ENCODE measurements around the gene MMP14. TPM values are rescaled to one million over a fixed set of nuclear protein-coding genes. Genes with fewer than 3 reads are reported as not detected.

Gene MMP14
- total RNA-seq, 1 donor from 2014 or later = 295 TPM

DNA sequence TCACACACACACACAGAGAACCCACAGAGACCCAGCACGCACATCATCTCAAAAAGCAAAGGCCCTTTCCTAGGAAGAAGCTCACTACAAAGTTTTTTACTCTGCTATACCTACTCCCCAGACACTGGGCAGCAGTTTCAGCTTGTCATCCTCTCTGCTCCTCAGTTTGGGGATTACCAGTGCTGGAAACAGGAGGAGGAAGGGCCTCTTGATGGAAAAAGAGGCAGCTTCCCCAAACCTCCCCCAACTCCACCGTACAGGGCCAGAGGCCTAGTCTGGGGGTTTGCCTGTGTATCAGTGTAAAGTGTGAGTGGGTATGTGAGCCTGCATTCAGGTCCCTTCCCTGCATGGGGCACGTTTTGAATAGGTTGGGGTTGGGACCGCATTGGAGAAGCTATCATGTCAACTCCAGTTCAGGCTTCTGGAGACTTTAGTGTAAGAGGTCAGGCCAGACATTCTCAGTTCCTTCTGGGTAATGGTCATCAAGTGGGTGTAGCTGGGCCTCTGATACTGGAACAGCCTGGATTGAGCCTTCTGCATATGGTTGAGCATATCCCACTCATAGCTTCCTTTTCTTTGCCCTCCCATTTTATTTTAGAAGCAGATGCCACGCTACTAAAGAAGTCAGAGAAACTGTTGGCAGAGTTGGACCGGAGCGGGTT, 47.8 kb downstream of the MMP14 start:
- DNase-seq (ENCODE audit: low read depth, low spot score) = no peak

DNA sequence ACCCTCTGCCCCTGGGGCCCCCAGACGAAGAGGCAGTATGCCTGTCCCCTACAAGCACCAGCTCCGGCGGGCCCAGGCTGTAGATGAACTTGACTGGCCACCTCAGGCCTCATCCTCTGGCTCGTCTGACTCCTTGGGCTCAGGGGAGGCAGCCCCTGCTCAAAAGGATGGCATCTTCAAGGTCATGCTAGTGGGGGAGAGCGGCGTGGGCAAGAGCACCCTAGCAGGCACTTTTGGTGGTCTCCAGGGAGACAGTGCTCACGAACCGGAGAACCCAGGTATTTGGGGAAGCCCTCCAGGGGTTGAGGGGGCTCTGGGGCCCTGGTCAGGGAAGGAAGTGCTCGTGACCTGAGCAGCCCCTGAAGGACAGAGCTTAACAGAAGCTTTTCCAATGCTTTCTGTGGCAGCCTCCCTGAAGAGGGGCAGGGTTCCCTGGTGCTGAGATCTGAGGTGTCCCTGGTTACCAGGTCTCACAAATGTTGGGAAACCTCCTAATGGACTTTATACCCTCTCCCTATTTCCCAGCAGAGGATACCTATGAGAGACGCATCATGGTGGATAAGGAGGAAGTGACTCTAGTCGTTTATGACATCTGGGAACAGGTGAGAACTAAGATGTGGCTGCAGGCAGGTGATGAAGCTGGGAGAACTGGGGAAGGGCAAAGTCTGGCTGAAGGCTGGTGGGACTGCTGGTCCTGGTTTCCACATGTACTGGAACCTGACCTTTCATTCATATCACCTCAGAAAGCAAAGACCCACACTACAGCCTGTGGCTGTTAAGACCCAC, 48.5 kb downstream of the MMP14 start:
- DNase-seq (ENCODE audit: low read depth, low spot score) = no peak

DNA sequence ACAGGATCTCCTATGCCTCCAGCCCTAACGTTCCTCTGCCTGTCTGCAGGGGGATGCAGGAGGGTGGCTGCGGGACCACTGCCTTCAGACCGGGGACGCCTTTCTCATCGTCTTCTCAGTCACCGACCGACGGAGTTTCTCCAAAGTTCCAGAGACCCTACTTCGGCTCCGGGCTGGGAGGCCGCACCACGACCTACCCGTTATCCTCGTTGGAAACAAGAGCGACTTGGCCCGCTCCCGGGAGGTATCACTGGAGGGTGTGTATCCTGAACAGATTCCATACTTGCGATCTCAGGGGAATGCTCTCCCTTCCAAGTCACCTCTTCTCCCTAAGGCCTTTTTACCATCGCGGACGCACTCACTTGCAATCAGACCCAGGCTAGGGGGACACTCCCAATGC, 49.6 kb downstream of the MMP14 start:
- no peak for DNase-seq (ENCODE audit: low read depth, low spot score)

DNA sequence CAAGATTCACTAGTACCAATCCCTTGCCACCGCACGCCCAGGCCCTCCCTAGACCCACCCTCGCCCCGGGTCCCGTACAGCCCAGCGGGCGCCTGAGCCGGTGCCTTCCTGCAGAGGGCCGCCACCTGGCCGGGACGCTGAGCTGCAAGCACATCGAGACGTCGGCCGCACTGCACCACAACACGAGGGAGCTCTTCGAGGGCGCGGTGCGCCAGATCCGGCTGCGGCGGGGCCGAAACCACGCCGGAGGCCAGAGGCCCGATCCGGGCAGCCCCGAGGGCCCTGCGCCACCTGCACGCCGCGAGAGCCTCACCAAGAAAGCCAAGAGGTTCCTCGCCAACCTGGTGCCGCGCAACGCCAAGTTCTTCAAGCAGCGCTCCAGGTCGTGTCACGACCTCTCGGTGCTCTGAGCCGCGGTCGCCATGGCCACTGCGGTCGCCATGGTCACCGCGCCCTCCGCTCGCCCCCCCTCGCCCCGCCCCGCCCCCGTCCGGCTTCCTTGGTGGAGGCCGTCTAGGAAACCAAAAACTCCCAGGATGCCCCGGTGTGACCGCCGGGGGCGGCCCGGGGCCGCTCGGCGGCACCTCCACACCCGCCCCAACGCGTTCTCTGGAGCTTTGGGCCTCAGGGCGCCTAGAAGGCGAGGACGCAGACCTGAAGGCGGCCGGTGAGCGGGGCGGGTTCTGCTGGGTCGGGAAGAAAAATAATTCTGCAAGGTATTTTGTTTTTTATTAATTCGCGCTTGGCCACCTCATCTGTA, 50.3 kb downstream of the MMP14 start:
- DNase-seq (ENCODE audit: low read depth, low spot score) = no peak

DNA sequence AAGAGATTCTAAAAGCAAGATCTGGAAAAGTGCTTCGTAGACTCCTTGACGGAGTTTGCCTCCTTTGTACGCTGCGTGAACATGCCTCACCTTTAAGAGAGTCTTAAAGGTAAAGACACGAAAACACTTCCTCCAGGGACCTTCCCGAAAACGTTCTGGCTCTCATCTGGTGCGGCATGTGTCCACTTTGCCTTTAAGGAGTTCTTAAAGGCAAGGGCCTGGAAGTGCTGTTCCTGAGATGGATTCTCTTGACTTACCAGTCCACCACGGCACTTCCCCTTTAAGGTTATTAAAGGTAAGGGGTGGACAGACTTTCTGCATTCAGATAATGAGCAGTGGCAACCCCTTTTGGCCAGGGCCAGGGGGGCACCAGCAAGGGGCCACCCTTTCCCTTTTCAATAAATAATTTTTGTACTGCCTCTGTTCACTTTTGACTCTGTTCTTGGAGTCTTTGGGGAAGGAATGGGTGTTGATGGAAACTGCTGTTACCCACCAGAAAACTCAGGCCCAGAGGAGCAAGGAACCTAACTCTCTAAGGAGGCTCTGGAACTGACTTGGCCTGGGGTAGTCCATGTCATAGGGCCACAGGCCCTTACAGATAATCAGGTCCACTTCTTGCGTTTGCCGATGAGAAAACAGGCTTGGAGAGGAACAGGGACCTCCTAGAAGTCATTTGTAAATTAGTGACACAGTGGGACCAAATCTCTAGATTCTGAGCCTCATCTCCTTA, 51.0 kb downstream of the MMP14 start:
- DNase-seq (ENCODE audit: low read depth, low spot score) = no peak

DNA sequence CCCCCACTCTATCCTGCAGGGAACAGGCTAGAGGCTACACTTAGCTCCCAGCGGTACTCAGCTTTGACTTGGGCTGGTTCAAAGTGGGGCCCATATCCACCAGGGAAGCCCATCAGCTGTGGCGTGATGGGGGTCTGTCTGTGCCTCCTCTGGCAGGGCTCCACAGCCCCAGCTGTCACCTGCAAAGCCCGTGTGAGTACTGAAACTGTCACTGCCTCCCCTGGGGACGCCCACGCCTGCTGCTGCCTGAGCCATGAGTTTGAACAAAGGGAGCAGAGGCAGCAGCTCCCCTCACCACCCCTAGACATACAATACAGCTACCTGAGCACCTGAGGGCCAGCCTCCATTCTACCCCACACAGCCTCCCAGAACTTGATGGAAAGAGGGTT, 51.6 kb downstream of the MMP14 start:
- DNase-seq (ENCODE audit: low read depth, low spot score) = no peak

DNA sequence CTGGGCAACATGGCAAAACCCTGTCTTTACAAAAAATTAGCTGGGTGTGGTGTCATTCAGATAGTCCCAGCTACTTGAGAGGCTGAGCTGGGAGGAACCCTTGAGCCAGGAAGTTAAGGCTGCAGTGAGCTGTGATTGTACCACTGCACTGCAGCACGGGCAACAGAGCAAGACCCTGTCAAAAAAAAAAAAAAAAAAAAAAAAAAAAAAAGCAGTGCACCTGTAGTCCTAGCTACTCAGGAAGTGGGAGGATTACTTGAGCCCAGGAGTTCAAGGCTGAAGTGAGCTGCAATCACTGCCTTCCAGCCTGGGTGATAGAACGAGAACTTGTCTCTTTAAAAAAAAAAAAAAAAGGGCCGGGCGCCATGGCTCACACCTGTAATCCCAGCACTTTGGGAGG, 52.3 kb downstream of the MMP14 start:
- no peak for DNase-seq (ENCODE audit: low read depth, low spot score)

DNA sequence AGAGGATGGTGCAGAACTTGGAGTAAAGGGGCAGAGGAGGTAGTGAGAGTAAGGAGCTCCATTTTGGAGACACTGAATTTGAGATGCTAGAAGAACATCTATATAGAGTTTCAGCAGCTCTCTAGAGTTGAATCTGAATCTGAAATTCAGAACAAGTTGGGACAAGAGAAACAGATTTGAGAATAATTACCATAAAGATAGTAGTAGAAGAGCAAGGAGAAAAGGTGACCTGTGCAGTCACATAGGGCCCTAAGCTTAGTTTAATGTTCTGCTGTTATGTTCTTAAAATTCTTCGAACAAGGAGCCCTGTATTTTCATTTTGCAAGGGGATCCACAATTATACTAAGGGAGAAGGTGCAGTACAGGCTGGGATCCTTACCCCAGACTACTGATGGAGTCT, 54.0 kb downstream of the MMP14 start:
- DNase-seq (ENCODE audit: low read depth, low spot score) = no peak

DNA sequence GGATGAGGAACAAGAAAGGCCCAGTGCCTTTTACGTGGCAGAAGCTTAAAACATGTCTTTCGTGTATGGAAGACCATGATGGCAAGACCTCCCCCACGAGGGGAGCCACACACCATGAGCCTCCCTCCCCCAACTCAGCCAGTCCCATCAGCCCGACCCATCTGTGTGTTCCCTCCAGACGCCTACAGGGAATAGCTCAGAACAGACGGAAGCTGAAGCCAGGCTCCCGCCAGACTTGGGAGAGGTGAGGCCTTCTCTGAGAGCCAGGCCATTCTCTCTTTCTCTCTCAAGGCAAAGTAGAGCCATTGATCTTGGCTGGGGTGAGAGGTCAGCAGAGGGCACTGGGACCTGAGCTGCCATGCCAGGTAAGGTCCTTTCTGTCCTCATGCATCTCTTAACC, 56.1 kb downstream of the MMP14 start:
- no peak for DNase-seq (ENCODE audit: low read depth, low spot score)

DNA sequence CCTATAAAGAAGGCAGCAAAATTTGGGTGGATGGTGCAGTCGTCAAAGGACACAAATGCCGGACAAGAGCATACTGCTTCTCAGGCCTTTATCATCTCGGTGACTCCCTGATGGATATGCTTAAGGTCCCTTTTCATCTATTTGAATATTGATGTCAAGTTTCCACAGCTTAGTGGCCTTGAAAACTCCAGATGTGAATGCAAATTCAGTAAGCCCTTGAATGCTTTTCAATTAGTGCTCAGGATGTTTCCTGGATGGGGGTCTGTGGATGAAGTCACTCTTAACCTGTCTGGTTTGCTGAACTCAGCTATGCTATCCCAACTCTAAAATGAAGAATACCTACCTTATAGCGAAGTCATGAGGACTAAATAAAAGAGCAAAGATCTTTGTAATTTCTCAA, 57.3 kb downstream of the MMP14 start:
- DNase-seq (ENCODE audit: low read depth, low spot score) = no peak

DNA sequence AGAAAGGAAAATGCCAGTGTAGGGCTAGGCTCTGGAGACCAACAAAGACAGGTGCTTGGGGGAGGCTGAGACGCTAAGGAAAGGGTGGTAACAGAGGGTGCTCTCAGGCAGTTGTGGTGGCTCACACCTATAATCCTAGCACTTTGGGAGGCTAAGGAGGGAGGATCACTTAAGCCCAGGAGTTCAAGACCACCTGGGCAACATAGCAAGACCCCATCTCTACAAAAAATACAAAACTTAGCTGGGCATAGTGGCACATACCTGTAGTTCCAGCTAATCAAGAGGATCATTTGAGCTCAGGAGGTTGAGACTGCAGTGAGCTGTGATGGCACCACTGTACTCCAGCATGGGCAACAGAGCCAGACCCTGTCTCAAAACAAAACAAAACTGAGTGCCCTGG, 59.0 kb downstream of the MMP14 start:
- no peak for DNase-seq (ENCODE audit: low read depth, low spot score)

DNA sequence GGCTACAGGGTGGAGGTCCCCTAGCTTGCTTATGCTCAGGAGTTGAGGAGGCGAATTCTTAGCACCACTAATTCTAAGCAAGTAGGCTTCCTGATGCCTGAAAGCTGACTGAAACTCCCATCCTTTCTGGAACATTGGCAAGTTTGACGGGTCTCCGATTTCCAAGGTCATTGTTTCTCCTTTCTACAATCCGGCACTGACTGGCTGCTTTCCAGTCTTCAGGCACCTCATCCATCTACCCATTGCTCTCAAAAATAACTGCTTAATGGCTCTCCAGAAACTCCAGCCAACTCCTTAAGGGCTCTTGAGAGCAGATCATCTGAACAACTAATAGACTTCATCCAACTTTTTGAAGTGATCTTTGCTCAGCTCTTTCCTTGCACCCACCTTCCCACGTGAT, 60.0 kb downstream of the MMP14 start:
- no peak for DNase-seq (ENCODE audit: low read depth, low spot score)

DNA sequence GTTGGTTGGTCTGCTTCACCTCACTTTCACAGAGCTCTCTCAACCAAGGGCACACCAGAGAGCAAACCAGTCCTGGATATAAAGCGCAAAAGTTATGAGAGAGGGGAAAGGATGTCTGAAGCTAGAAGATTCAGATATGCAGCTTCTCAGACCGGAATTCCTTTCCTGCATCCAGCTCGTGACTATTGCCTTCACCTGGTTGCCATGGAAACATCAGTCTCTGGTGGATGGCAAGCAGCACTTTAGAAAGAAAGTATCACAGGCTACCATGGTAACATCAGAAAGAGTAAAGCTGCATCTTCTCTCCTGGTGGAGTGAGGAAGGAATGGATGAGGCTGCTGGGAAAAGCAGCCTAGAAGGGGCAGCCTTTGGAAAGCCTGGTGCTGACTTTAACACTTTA, 60.4 kb downstream of the MMP14 start:
- DNase-seq (ENCODE audit: low read depth, low spot score) = no peak

DNA sequence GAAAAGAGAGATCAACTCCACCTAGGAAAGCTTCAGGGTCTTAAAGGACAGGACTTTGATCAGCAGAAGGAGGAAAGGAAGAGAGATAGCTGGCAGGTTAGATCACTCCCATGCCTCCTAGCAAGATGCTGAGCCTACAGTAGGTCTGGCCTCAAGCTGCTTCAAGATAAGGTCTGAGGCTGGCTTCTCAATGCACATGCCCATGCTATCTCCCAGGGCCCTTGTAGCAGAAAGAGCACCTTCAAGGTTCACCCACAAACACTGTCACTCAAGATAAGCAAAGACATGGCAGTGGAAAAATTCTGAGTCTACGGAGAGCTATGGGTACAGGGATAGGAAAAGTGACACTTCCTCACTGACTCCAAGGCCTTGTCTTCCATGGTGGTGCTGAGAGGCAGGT, 61.0 kb downstream of the MMP14 start:
- no peak for DNase-seq (ENCODE audit: low read depth, low spot score)

Other genes with a start within 250 kb of the MMP14 start
- 278 and 353 TPM in 2 replicates for gene DAD1, start 247.4 kb upstream of the MMP14 start, total RNA-seq
- gene ABHD4, start 238.3 kb upstream of the MMP14 start, total RNA-seq = 6.7 and 12.1 TPM in 2 replicates
- not detected in 2 replicates for gene OR6J1, start 192.2 kb upstream of the MMP14 start, total RNA-seq
- gene OXA1L, start 69.9 kb upstream of the MMP14 start, total RNA-seq = 94.2 and 118 TPM in 2 replicates
- 9.3 and 18.6 TPM in 2 replicates for gene SLC7A7, start 21.1 kb upstream of the MMP14 start, total RNA-seq
- gene MRPL52, start 6.7 kb upstream of the MMP14 start, total RNA-seq = 55.0 and 71.7 TPM in 2 replicates
- 59.9 and 67.8 TPM in 2 replicates for gene LRP10, start 35.2 kb downstream of the MMP14 start, total RNA-seq
- under 0.01 TPM in 1 of 2 replicates, not detected in the other for gene REM2, start 46.6 kb downstream of the MMP14 start, total RNA-seq
- gene RBM23, start 82.6 kb downstream of the MMP14 start, total RNA-seq = 59.9 and 75.2 TPM in 2 replicates
- gene PRMT5, start 92.8 kb downstream of the MMP14 start, total RNA-seq = 67.0 and 67.7 TPM in 2 replicates
- gene HAUS4, start 120.5 kb downstream of the MMP14 start, total RNA-seq = 57.4 and 58.2 TPM in 2 replicates
- gene AJUBA, start 146.0 kb downstream of the MMP14 start, total RNA-seq = 66.8 and 72.2 TPM in 2 replicates
- gene C14orf93, start 173.6 kb downstream of the MMP14 start, total RNA-seq = 7.5 and 8.0 TPM in 2 replicates
- 302 and 331 TPM in 2 replicates for gene PSMB5, start 198.3 kb downstream of the MMP14 start, total RNA-seq
- gene PSMB11, start 205.6 kb downstream of the MMP14 start, total RNA-seq = not detected in 2 replicates
- gene CDH24, start 220.9 kb downstream of the MMP14 start, total RNA-seq = 6.3 and 13.9 TPM in 2 replicates

All from pulmonary artery endothelial cell (primary cell).